ENCODE data around the gene XRCC2. TPM values are rescaled to one million over a fixed set of nuclear protein-coding genes. Genes with fewer than 3 reads are reported as not detected.

Gene XRCC2
- total and polyA plus RNA-seq, 2 of the 8 experiments (the other 6 are each of a cell fraction or from before 2014, with no cell fraction given) = 14.6 to 34.0 TPM

GRCh38 chr7:152618427-152618826, 57.5 kb downstream of the XRCC2 start (continued):
- TF ChIP-seq SAP30 (IDR thresholded peaks at IDR 0.05; ENCODE audit: insufficient read depth, insufficient replicate concordance, low read length) = no peak
- no peak for TF ChIP-seq BACH1 (IDR thresholded peaks at IDR 0.05; ENCODE audit: low read length)
- TF ChIP-seq BCL11A (IDR thresholded peaks at IDR 0.05; ENCODE audit: low read depth in 2 of 2, low read length in 2 of 2) = no peak
- no peak for TF ChIP-seq BRCA1 (IDR thresholded peaks at IDR 0.05; ENCODE audit: low read depth, low read length)
- TF ChIP-seq FOSL1 (IDR thresholded peaks at IDR 0.05; ENCODE audit: insufficient read depth, low read depth, low read length) = no peak
- no peak for TF ChIP-seq PHF8 (conservative IDR thresholded peaks at IDR 0.05; ENCODE audit: low read depth, low read length)

Measured in H1 (cell line).